Uterus (tissue), 2 donors: ENCODE measurements around the gene CPNE4.

ENCODE experiments used
- CTCF ChIP-seq, 4 experiments: fragments of 200-600 bp in 2 of 4; fragments of 450-650 bp in 2 of 4; sonication (generic) in 2 of 4; IDR thresholded peaks; one replicate each; pipeline ENCODE4 v1.5.1; 2016 to 2019; ENCODE audit warnings: antibody characterized with exemption in 4 of 4, mild to moderate bottlenecking in 2 of 4, moderate library complexity in 1 of 4
- POLR2A ChIP-seq, 2 donors: fragments of 450-650 bp; IDR thresholded peaks; one replicate each; pipeline ENCODE4 v1.6.1; 2016; ENCODE audit warnings: antibody characterized with exemption in 2 of 2, mild to moderate bottlenecking in 1 of 2, moderate library complexity in 1 of 2

GRCh38 chr3:131989318-131989717, 45.5 kb downstream of the CPNE4 start:
- TF ChIP-seq CTCF (IDR thresholded peaks at IDR 0.05): no peak
- TF ChIP-seq POLR2A (IDR thresholded peaks at IDR 0.05): no peak
